ENCODE results near the gene SLCO3A1. TPM values are rescaled to one million over a fixed set of nuclear protein-coding genes. Genes with fewer than 3 reads are reported as not detected.

SLCO3A1 gene
- total and polyA plus RNA-seq, 8 donors, result 2.4 to 38.8 (median 7.7) TPM

- intact Hi-C loops (cut with DNase I; ENCODE audit: low total_unique reads), result no loop called here
- no peak overlapping the region for H3K27ac ChIP-seq
- H3K36me3 ChIP-seq, result no peaks in the 10 kb centered on the region
- no peaks in the 10 kb centered on the region for H3K9me3 ChIP-seq
- H3K4me1 ChIP-seq, result peaks cover 0 to 12% (median 4%) of the 10 kb centered on the region in 4 donors
- no peak for TF ChIP-seq CTCF (IDR thresholded peaks at IDR 0.05)
- TF ChIP-seq POLR2AphosphoS5 (IDR thresholded peaks at IDR 0.05), result no peak
- no peak for TF ChIP-seq POLR2A (IDR thresholded peaks at IDR 0.05)
- TF ChIP-seq EP300 (IDR thresholded peaks at IDR 0.05), result no peak
- no peak for DNase-seq
- no peak overlapping the region for H3K4me3 ChIP-seq
- no peaks in the 10 kb centered on the region for H3K27me3 ChIP-seq
- WGBS, 5 donors, result 96 to 98% (median 96%) methylated on average over 4 of the region's 4 CpGs
Measured at GRCh38 chr15:92047900-92048299, 194.4 kb downstream of the SLCO3A1 start.

DNA sequence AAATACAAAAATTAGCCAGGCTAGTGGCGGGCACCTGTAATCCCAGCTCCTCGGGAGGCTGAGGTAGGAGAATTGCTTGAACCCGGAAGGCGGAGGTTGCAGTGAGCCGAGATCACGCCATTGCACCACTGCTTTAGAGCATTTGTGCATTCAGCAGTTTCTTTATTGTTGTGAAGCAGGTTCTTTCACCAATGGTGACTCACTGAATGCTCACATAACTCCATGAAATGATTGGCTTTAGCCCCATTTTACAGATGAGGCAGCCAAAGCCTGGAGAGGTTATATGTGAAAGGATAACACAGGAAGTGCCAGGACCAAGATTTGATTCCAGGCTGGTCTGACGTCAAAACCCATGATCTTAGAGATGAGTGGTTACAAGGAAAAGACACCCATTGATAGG lies 195.2 kb downstream of the SLCO3A1 start:
- intact Hi-C loops (cut with DNase I; ENCODE audit: low total_unique reads), result no loop called here
- 85 to 93% (median 91%) methylated on average over 7 of the region's 7 CpGs for WGBS, 5 donors

GRCh38 chr15:92049290-92049989 lies 195.9 kb downstream of the SLCO3A1 start:
- no peaks in the 10 kb centered on the region for H3K36me3 ChIP-seq
- TF ChIP-seq POLR2AphosphoS5 (IDR thresholded peaks at IDR 0.05) (no peak), CTCF (IDR thresholded peaks at IDR 0.05) (no peak), POLR2A (IDR thresholded peaks at IDR 0.05) (no peak), EP300 (IDR thresholded peaks at IDR 0.05) (no peak)
- intact Hi-C loops (cut with DNase I; ENCODE audit: low total_unique reads), result no loop called here
- H3K27ac ChIP-seq, result no peak overlapping the region
- DNase-seq, result peak in 1 of 2 donors; percentile 46
- 70 to 77% (median 75%) methylated on average over 10 of the region's 10 CpGs for WGBS, 5 donors
- H3K4me1 ChIP-seq, result peaks cover 0 to 12% (median 0%) of the 10 kb centered on the region in 4 donors
- no peaks in the 10 kb centered on the region for H3K9me3 ChIP-seq
- no peak overlapping the region for H3K4me3 ChIP-seq
- no peaks in the 10 kb centered on the region for H3K27me3 ChIP-seq

More for the DNA sequence above, 195.2 kb downstream of the SLCO3A1 start:
- H3K4me1 ChIP-seq, result peaks cover 0 to 12% (median 2%) of the 10 kb centered on the region in 4 donors
- H3K27me3 ChIP-seq, result no peaks in the 10 kb centered on the region
- no peak overlapping the region for H3K4me3 ChIP-seq
- no peaks in the 10 kb centered on the region for H3K36me3 ChIP-seq
- no peaks in the 10 kb centered on the region for H3K9me3 ChIP-seq
- no peak for DNase-seq
- no peak overlapping the region for H3K27ac ChIP-seq
- no peak for TF ChIP-seq EP300 (IDR thresholded peaks at IDR 0.05)
- no peak for TF ChIP-seq POLR2AphosphoS5 (IDR thresholded peaks at IDR 0.05)
- TF ChIP-seq POLR2A (IDR thresholded peaks at IDR 0.05), result no peak
- no peak for TF ChIP-seq CTCF (IDR thresholded peaks at IDR 0.05)

DNA sequence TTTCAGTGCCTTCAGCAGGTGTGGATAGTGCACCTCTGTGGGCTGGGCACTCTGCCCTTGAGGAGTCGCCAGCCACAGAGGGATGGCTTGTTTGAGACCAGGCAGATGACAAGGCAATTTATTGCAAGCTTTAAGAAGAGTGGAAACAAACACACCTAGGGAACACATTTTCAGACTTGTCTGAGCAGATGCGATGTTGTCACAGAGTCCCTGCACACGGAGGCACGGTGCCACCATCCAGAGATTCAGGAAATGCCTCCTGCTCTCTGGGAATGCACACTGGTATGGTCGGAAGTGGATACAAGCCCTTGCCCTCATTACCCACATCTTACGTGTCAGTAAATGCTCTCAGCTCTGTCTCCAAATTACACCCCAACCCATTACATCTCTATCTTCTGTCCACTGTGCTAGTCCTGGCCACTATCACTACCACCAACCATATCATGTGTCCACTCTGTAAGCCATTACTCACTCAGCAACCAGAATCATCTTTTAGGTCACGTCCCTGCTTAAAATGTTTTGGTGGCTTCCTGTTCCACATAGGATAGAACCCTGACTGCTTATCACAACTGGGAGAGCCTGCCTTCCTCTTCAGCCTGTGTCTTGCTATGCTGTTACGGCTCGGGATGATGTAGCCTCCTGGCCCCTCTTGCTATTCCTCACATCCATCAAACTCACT lies 196.9 kb downstream of the SLCO3A1 start:
- no peak for TF ChIP-seq POLR2A (IDR thresholded peaks at IDR 0.05)
- TF ChIP-seq CTCF (IDR thresholded peaks at IDR 0.05), result no peak
- no peak for TF ChIP-seq EP300 (IDR thresholded peaks at IDR 0.05)
- no peak for TF ChIP-seq POLR2AphosphoS5 (IDR thresholded peaks at IDR 0.05)

More for the DNA sequence above, 196.9 kb downstream of the SLCO3A1 start:
- Histone ChIP-seq H3K27me3 (no peaks in the 10 kb centered on the region), H3K36me3 (no peaks in the 10 kb centered on the region), H3K4me1 (peaks cover 0 to 12% (median 0%) of the 10 kb centered on the region in 4 donors), H3K4me3 (no peak overlapping the region), H3K9me3 (no peaks in the 10 kb centered on the region), H3K27ac (no peak overlapping the region)
- WGBS, 5 donors, result 78 to 86% (median 80%) methylated on average over 9 of the region's 9 CpGs
- intact Hi-C loops (cut with DNase I; ENCODE audit: low total_unique reads), result no loop called here
- DNase-seq, result no peak
